ENCODE measurements around the gene TECPR1. TPM values are rescaled to one million over a fixed set of nuclear protein-coding genes. Genes with fewer than 3 reads are reported as not detected.

Gene TECPR1
- total and polyA plus RNA-seq, 2 donors (not counting 1 experiment from before 2014, with no cell fraction given), result 3.7 to 39.0 TPM

GRCh38 chr7:98293265-98293664 is 41.2 kb upstream of the TECPR1 start:
- peaks cover 7% of the 10 kb centered on the region for H3K36me3 ChIP-seq (ENCODE audit: control insufficient read depth, insufficient read depth, low read length)
- DNase-seq (ENCODE audit: low read depth in 2 of 2), result no peak
- H4K20me1 ChIP-seq (ENCODE audit: control insufficient read depth, extremely low read depth, insufficient read depth, low read length), result no peaks in the 10 kb centered on the region
- H3K9ac ChIP-seq (ENCODE audit: insufficient read depth, low read length), result no peak overlapping the region
- H3K27me3 ChIP-seq (ENCODE audit: control insufficient read depth, insufficient read depth, low read length), result no peaks in the 10 kb centered on the region
- no peaks in the 10 kb centered on the region for H3K9me3 ChIP-seq (ENCODE audit: control insufficient read depth, insufficient read depth, low read depth, low read length)
- H3K79me2 ChIP-seq (ENCODE audit: control insufficient read depth, insufficient read depth, low read length), result peaks cover 36% of the 10 kb centered on the region
- H2AFZ ChIP-seq (ENCODE audit: low read length), result no peak overlapping the region
- TF ChIP-seq CTCF (conservative IDR thresholded peaks at IDR 0.05 in 1 of 2, IDR thresholded peaks at IDR 0.05 in 1 of 2; ENCODE audit: low read depth in 1 of 2, low read length in 2 of 2) (no peak), EZH2 (IDR thresholded peaks at IDR 0.05; ENCODE audit: low read length, missing control alignments) (no peak)
- H3K4me1 ChIP-seq (ENCODE audit: control insufficient read depth, extremely low read depth, insufficient read depth, low read length), result no peaks in the 10 kb centered on the region
- no peak overlapping the region for H3K4me2 ChIP-seq (ENCODE audit: extremely low read depth, insufficient read depth, low read length)
- no peak overlapping the region for H3K4me3 ChIP-seq (replicated peaks in 1 of 4; ENCODE audit: control extremely low read depth in 1 of 4, insufficient read depth in 1 of 4, low read depth in 3 of 4, low read length in 4 of 4)
- H3K27ac ChIP-seq (ENCODE audit: insufficient read depth, low read length), result no peak overlapping the region

GRCh38 chr7:98291717-98292116 is 39.7 kb upstream of the TECPR1 start:
- no peak overlapping the region for H2AFZ ChIP-seq (ENCODE audit: low read length)
- H3K27me3 ChIP-seq (ENCODE audit: control insufficient read depth, insufficient read depth, low read length), result no peaks in the 10 kb centered on the region
- H3K9ac ChIP-seq (ENCODE audit: insufficient read depth, low read length), result no peak overlapping the region
- H3K4me3 ChIP-seq (replicated peaks in 1 of 4; ENCODE audit: control extremely low read depth in 1 of 4, insufficient read depth in 1 of 4, low read depth in 3 of 4, low read length in 4 of 4), result no peak overlapping the region
- H3K27ac ChIP-seq (ENCODE audit: insufficient read depth, low read length), result no peak overlapping the region
- no peaks in the 10 kb centered on the region for H3K9me3 ChIP-seq (ENCODE audit: control insufficient read depth, insufficient read depth, low read depth, low read length)
- peaks cover 12% of the 10 kb centered on the region for H3K36me3 ChIP-seq (ENCODE audit: control insufficient read depth, insufficient read depth, low read length)
- no peaks in the 10 kb centered on the region for H4K20me1 ChIP-seq (ENCODE audit: control insufficient read depth, extremely low read depth, insufficient read depth, low read length)
- H3K4me1 ChIP-seq (ENCODE audit: control insufficient read depth, extremely low read depth, insufficient read depth, low read length), result no peaks in the 10 kb centered on the region
- no peak for DNase-seq (ENCODE audit: low read depth in 2 of 2)
- H3K4me2 ChIP-seq (ENCODE audit: extremely low read depth, insufficient read depth, low read length), result no peak overlapping the region
- peak in 1 of 2 donors; percentile 19 for TF ChIP-seq CTCF (conservative IDR thresholded peaks at IDR 0.05 in 1 of 2, IDR thresholded peaks at IDR 0.05 in 1 of 2; ENCODE audit: low read depth in 1 of 2, low read length in 2 of 2)
- TF ChIP-seq EZH2 (IDR thresholded peaks at IDR 0.05; ENCODE audit: low read length, missing control alignments), result no peak
- H3K79me2 ChIP-seq (ENCODE audit: control insufficient read depth, insufficient read depth, low read length), result peaks cover 52% of the 10 kb centered on the region

DNA sequence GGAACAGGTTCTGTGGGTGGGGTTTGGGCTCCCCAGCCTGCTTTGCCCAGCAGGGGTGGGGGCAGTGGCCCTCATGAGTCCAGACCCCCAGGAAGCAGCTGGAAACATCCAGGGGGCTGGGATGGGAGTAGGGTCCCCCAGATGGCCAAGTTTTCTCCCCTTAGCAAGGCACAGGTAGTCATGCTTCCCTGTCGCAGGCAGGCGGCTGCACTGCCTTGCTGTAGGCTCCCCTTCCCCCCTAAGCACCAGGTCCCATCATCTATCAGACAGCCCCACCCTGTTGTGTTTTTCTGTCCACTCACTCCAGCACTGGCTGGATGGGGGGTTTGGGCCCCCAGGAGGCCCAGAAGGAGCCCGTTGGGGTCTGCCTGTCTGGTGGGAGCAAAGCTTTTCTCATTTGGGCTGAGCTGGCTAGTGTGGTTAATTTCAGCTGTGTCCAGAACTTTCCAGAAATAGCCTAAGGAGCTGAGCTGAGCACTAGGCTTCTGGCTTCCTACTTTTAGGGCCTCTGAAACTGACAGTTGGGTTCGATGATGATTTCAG is 37.4 kb upstream of the TECPR1 start:
- no peaks in the 10 kb centered on the region for H4K20me1 ChIP-seq (ENCODE audit: control insufficient read depth, extremely low read depth, insufficient read depth, low read length)
- no peak for DNase-seq (ENCODE audit: low read depth in 2 of 2)
- peaks cover 21% of the 10 kb centered on the region for H3K36me3 ChIP-seq (ENCODE audit: control insufficient read depth, insufficient read depth, low read length)
- TF ChIP-seq CTCF (conservative IDR thresholded peaks at IDR 0.05 in 1 of 2, IDR thresholded peaks at IDR 0.05 in 1 of 2; ENCODE audit: low read depth in 1 of 2, low read length in 2 of 2), result no peak
- no peak for TF ChIP-seq EZH2 (IDR thresholded peaks at IDR 0.05; ENCODE audit: low read length, missing control alignments)
- H3K4me1 ChIP-seq (ENCODE audit: control insufficient read depth, extremely low read depth, insufficient read depth, low read length), result peaks cover 18% of the 10 kb centered on the region
- H3K4me2 ChIP-seq (ENCODE audit: extremely low read depth, insufficient read depth, low read length), result no peak overlapping the region
- H3K9ac ChIP-seq (ENCODE audit: insufficient read depth, low read length), result no peak overlapping the region
- H3K9me3 ChIP-seq (ENCODE audit: control insufficient read depth, insufficient read depth, low read depth, low read length), result no peaks in the 10 kb centered on the region
- H2AFZ ChIP-seq (ENCODE audit: low read length), result no peak overlapping the region
- no peak overlapping the region for H3K4me3 ChIP-seq (replicated peaks in 1 of 4; ENCODE audit: control extremely low read depth in 1 of 4, insufficient read depth in 1 of 4, low read depth in 3 of 4, low read length in 4 of 4)
- H3K27ac ChIP-seq (ENCODE audit: insufficient read depth, low read length), result no peak overlapping the region
- no peaks in the 10 kb centered on the region for H3K27me3 ChIP-seq (ENCODE audit: control insufficient read depth, insufficient read depth, low read length)
- peaks cover 75% of the 10 kb centered on the region for H3K79me2 ChIP-seq (ENCODE audit: control insufficient read depth, insufficient read depth, low read length)
